ENCODE data around the gene STX4.

Gene STX4

GRCh38 chr16:31022544-31023251 is 10.7 kb upstream of the STX4 start:
- DNase-seq: no peak

GRCh38 chr16:31023252-31023602 is 10.1 kb upstream of the STX4 start:
- DNase-seq: no peak

DNA sequence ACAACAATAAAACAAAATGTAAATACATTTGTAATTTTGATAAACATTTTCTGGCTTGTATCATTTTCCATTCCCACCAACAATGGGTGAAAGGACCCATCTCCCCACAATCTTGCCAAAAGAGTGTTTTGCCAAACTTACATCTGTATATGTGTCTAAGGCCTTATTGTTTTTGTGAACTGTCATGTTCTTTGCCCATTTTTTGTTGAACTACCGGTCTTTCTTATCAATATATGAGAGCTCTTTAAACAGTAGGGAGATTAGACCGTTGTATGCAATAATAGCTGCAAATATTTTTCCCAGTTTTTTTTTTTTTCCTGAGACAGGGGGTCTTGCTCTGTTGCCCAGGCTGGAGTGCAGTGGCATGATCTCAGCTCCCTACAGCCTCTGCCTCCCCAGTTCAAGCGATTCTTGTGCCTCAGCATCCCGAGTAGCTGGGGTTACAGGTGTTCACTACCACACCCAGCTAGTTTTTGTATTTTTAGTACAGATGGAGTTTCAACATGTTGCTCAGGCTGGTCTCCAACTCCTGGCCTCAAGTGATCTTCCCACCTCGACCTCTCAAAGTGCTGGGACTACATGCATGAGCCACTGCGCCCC is 9.6 kb upstream of the STX4 start:
- no peak for DNase-seq

DNA sequence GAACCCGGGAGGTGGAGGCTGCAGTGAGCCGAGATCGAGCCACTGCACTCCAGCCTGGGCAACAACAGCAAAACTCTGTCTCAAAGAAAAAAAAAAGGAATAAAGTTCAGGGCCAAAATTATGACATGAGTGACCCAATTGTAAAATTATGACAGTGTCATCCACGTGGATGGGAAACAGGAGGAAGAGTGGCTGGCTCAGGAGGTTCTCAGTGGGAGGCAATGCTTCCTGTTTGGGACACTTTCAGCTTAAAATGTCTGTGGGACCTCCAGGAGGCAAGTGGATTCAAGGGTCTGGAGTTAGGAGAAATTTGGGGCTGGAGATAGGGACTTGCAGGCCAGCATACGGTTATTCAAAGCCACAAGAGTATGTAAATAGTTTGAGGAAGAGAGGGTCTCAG is 8.0 kb upstream of the STX4 start:
- no peak for DNase-seq

- DNase-seq: no peak
These were observed 4.1 kb upstream of the STX4 start for GRCh38 chr16:31029272-31029671.

DNA sequence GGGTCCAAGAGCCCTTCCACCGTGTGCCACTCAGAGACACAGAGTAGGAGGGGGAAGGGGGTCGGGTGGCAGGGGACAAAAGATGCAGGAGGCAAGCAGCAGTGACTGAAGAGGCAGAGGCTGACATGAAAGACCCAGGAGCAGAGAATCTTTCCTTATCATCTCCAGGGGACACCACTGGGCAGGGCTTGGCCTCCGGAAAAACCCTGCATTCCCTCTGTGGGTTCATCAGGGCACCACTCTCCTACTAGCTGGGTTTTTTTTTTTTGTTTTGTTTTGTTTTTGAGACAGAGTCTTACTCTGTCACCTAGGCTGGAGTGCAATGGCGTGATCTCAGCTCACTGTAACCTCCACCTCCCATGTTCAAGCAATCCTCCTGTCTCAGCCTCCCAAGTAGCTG is 2.1 kb upstream of the STX4 start:
- DNase-seq: no peak

DNA sequence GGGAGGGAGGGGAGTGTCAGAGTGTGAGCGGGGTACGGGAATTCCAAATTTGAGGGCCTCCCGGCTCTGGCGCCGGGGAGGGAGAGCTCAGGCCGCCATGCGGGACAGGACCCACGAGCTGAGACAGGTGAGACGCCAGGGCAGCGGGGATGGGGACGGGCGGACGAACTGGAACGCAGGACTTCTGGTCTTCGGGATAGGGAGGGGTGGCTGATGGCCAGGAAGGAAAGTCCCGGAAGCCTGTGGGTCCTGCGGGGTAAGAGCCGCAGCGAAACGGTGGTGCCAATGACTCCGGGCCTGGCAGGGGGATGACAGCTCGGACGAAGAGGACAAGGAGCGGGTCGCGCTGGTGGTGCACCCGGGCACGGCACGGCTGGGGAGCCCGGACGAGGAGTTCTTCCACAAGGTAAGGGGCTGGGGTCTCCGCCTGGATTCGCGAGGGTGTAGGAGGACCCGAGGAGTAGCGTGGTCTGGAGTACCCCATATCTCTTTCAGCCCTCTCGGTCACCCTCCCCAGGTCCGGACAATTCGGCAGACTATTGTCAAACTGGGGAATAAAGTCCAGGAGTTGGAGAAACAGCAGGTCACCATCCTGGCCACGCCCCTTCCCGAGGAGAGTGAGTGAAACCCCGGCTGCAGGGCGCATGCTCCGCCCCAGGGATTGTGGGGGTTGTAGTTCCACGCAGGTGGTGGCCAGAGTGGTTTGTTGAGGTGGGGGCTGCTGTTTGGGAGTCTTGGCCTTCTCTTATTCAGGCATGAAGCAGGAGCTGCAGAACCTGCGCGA is 543 bp downstream of the STX4 start:
- DNase-seq: peak; percentile 43 to 69

DNA sequence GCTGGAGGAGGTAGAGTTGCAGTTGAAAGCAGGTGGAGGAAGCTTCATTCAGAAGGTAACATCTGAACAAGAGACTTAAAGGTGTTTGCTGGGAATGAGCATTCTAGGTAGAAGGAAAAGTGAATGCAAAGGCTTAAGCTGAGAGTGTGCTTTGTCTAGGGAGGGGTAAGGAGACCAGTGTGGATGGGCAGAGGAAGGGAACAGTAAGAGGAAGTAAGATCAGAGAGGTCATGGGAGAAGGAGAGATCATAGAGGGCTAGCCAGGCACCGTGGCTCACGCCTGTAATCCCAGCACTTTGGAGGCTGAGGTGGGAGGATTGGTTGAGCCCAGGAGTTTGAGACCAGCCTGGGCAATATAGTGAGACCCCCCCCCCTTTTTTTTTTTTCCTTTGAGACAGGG is 3.3 kb downstream of the STX4 start:
- DNase-seq: no peak

- DNase-seq: no peak
These were observed 5.6 kb downstream of the STX4 start for GRCh38 chr16:31038993-31039392.

DNA sequence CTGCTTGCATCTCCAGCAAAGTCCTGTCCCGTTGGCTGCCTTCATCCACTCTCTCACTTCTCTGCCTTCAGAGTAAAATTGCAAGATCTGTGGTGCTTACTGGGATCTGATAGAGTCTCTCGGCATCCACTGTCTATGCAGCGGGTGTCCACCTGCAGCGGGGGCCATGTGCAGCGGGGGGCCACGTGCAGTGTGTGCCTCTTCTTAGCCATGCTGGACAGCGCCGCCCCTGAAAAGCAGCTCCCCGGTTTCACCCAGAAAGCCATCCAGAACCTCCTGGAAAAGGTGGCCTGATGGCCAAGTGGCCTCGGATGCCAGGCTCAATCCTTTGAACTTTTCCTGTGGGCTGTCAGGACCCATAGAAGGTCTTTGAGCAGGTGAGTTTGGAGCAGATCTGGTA is 9.5 kb downstream of the STX4 start:
- DNase-seq: no peak

DNA sequence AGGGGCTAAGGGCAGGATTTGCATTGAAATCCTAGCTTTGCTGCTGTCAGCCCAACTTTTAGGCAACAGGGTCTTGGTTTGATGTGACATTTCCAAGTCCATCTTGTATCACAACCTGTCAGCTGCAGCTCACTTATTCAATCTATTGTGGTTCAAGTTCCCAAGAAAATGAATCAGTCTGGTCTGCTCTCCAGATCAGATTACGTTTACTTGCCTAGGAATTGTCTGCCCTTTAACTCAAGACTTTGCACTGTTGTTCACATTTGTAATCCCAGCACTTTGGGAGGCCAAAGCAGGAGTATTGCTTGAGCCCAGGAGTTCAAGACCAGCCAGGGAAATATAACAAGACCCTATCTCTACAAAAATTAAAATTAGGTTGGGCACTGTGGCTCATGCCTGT is 10.0 kb downstream of the STX4 start:
- no peak for DNase-seq

GRCh38 chr16:31043898-31044481 is 10.6 kb downstream of the STX4 start:
- no peak for DNase-seq

- DNase-seq: no peak
These were observed 17.1 kb downstream of the STX4 start for GRCh38 chr16:31050280-31051030.

GRCh38 chr16:31052114-31052513 is 18.8 kb downstream of the STX4 start:
- DNase-seq: no peak

DNA sequence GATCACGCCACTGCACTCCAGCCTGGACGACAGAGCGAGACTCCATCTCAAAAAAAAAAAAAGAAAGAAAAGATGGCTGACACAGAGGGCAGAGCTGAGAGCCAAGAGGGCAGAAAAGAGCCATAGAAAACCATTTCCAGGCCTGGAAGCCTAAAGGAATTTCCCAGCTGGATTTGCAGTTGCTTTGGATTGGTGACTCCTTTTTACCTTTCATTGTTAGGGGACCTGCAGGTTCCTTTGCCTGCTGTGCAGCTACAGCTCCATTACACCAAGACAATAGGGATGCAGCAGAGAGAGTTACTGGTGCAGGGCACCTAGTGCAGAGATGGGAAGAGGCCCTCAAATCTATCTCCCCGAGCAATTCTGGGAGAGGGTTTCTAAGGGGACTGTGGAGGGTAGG is 22.3 kb downstream of the STX4 start:
- no peak for DNase-seq

DNA sequence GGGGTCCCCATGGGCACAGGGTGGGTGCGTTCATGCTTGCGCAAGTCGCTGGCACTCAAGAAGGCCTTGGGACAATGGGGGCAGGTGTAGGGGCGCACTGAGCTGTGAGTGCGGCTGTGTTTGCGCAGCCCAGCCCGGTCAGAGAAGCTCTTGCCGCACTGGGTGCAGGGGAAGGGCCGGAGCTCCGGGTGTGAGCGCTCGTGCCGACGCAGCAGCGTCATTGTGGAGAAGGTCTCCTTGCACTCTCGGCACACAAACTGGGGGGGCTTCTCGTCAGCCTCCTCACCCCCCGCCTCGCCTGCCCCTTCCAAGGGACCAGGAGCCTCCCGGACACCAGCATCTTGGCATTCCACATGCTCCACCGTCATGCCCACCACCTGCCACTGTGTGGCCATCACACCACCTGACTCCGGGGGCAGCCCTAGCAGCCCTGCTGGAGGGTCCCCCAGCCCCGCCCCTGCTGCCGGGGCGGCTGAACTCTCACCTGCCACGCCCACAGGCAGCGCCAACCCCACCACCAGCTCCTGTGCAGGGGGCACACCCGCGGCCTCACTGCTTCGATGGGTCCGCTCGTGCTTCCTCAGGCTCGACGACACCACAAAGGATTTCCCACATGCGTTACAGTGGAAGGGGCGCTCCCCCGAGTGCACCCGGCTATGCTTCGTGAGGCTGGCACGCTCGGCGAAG is 27.9 kb downstream of the STX4 start:
- no peak for DNase-seq

- no peak for DNase-seq
These were observed 28.6 kb downstream of the STX4 start for GRCh38 chr16:31061813-31062440.

GRCh38 chr16:31063495-31063842 is 30.1 kb downstream of the STX4 start:
- no peak for DNase-seq

DNA sequence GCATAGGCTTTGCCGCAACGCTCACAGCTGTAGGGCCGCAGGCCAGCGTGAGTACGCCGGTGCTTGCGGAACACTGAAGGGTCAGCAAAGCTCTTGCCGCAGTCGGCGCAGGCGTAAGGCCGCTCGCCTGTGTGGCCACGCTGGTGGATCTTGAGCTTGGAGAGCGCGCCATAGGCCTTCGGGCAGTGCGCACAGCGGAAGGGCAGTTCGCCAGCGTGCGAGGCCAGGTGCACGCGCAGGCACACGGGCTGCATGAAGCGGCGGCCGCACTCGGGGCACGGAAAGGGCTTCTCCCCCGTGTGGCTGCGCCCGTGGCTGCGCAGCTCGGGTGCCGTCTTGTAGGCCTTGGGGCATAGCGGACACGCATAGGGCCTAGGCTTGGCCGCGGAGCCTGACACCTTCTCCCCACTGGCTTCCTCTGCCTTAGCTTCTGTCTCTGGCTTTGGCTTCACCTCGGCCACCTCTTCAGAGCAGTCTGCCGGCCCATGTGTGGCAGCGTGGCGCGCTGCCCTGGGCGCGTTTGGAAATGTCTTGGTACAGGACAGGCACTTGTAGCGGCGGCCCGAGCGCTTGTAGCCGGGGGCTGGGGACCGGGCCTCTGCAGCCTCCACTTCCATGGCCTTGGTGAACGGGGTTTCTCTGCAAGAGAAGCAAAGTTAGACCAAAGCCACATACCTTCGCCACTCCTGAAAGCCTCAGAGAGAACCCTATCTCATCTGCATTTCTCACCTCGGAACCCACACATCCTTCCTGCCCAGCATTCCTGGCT is 30.7 kb downstream of the STX4 start:
- DNase-seq: no peak

DNA sequence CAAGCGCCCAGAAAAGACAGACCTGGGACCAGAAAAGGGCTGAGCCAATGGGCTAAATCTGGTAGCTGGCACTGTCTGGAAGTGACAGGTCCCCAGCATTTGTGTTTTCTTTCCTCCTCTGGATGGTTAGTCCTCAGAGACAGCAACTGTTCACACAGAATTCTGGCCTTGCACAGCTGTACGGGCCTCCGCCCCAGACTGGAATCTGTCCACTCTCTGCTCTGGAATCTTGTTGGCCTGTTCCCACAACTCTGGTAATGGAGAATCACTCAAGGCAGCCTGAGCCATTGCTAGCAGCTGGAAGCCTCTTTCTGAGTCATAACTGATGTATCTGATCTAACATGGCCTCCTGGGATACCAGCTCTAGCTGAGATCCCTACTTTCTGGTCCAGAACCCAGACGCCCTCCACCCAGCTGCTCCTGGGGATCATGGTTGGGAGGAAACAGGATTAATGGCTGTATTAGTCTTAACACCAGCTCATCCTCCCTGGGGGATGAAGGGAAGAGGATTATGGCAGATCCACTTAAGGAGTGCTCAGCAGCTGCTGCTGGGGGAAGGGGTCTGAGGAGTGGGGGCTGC is 31.6 kb downstream of the STX4 start:
- no peak for DNase-seq

DNA sequence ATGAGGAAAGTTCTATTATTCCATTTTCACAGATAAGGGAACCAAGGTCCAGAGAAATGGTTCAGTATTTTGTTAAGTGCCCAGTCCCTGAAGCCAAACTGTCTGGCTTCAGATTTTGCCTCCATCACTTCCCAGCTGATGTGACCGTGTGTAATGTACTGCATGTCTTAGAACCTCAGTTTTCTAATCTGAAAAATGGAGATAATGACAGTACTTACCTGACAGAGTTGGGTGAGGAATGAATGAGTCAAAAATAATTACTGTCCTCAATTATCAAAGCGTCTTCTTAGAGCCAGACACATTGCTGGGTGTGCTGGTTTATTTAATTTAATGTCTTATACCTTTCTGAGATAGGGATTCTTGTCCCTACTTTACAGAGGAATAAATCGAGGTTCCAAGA is 34.0 kb downstream of the STX4 start:
- DNase-seq: no peak

Data from NCI-H2081 (cell line).